Endothelial cell (in vitro differentiated cells): ENCODE results near the gene GREB1L. TPM values are rescaled to one million over a fixed set of nuclear protein-coding genes. Genes with fewer than 3 reads are reported as not detected.

Source experiments
- DNase-seq: peaks from one replicate; pipeline ENCODE4 v3.0.0; 2021; ENCODE audit warnings: low spot score
- H3K27ac Mint-ChIP-seq: one replicate; pipeline ENCODE4 v1.8.0; 2021; ENCODE audit warnings: mixed read lengths, inconsistent platforms; ENCODE audit not compliant: unreplicated experiment
- H3K27me3 Mint-ChIP-seq: one replicate; pipeline ENCODE4 v1.8.0; 2021; ENCODE audit warnings: mild to moderate bottlenecking, moderate library complexity, mixed read lengths, inconsistent platforms; ENCODE audit not compliant: unreplicated experiment
- H3K36me3 Mint-ChIP-seq: one replicate; pipeline ENCODE4 v1.8.0; 2021; ENCODE audit warnings: mild to moderate bottlenecking, low read depth, mixed read lengths, inconsistent platforms; ENCODE audit not compliant: unreplicated experiment
- H3K4me1 Mint-ChIP-seq: one replicate; pipeline ENCODE4 v1.8.0; 2021; ENCODE audit warnings: mild to moderate bottlenecking, mixed read lengths, inconsistent platforms; ENCODE audit not compliant: unreplicated experiment
- H3K4me3 Mint-ChIP-seq: one replicate; pipeline ENCODE4 v1.8.0; 2021; ENCODE audit warnings: mild to moderate bottlenecking, mixed read lengths, inconsistent platforms; ENCODE audit not compliant: unreplicated experiment
- H3K9me3 Mint-ChIP-seq: one replicate; pipeline ENCODE4 v1.8.0; 2021; ENCODE audit warnings: mixed read lengths, inconsistent platforms; ENCODE audit not compliant: unreplicated experiment
- CTCF ChIP-seq: fragments of 200-600 bp; sonication (generic); IDR thresholded peaks from one replicate; pipeline ENCODE4 v1.5.0; 2021; ENCODE audit warnings: antibody characterized with exemption; ENCODE audit not compliant: unreplicated experiment
- total RNA-seq: library from RNA; stranded (reverse); fragmentation: NEBNext Ultra II Directional; extraction: Animal tissue kit (Norgen Biotek cat#: 25700); gene quantifications from one replicate; pipeline ENCODE4 v1.2.1, GENCODE V29; 2021; ENCODE audit not compliant: unreplicated experiment

GREB1L gene
- total RNA-seq, 1 donor from 2014 or later, result 105 TPM

GRCh38 chr18:21300908-21301200 lies 58.8 kb downstream of the GREB1L start:
- DNase-seq, result no peak
- Mint-ChIP-seq H3K36me3 (peaks cover 11% of the 10 kb centered on the region), H3K4me1 (peaks cover 76% of the 10 kb centered on the region), H3K9me3 (no peaks in the 10 kb centered on the region), H3K27ac (peak overlapping the region; percentile 97), H3K4me3 (no peak overlapping the region), H3K27me3 (peaks cover 1% of the 10 kb centered on the region)
- no peak for TF ChIP-seq CTCF

GRCh38 chr18:21303445-21303844 lies 61.4 kb downstream of the GREB1L start:
- no peak for DNase-seq
- no peak for TF ChIP-seq CTCF
- H3K27me3 Mint-ChIP-seq, result peaks cover 1% of the 10 kb centered on the region
- peaks cover 7% of the 10 kb centered on the region for H3K36me3 Mint-ChIP-seq
- H3K4me3 Mint-ChIP-seq, result no peak overlapping the region
- no peaks in the 10 kb centered on the region for H3K9me3 Mint-ChIP-seq
- H3K4me1 Mint-ChIP-seq, result peaks cover 89% of the 10 kb centered on the region
- peak overlapping the region; percentile 6 for H3K27ac Mint-ChIP-seq

- H3K4me1 Mint-ChIP-seq, result peaks cover 90% of the 10 kb centered on the region
- no peak overlapping the region for H3K27ac Mint-ChIP-seq
- no peak for TF ChIP-seq CTCF
- DNase-seq, result no peak
- peaks cover 1% of the 10 kb centered on the region for H3K27me3 Mint-ChIP-seq
- H3K9me3 Mint-ChIP-seq, result no peaks in the 10 kb centered on the region
- H3K36me3 Mint-ChIP-seq, result peaks cover 12% of the 10 kb centered on the region
- H3K4me3 Mint-ChIP-seq, result no peak overlapping the region
Observed at GRCh38 chr18:21303895-21304294, 61.9 kb downstream of the GREB1L start.

GRCh38 chr18:21305621-21306020 lies 63.6 kb downstream of the GREB1L start:
- TF ChIP-seq CTCF, result no peak
- Mint-ChIP-seq H3K4me3 (peak overlapping the region; percentile 12), H3K36me3 (peaks cover 12% of the 10 kb centered on the region), H3K27me3 (peaks cover 1% of the 10 kb centered on the region), H3K27ac (peak overlapping the region; percentile 20), H3K4me1 (peaks cover 79% of the 10 kb centered on the region), H3K9me3 (no peaks in the 10 kb centered on the region)
- DNase-seq, result no peak

- Mint-ChIP-seq H3K4me1 (peaks cover 74% of the 10 kb centered on the region), H3K36me3 (peaks cover 12% of the 10 kb centered on the region), H3K9me3 (no peaks in the 10 kb centered on the region), H3K27me3 (peaks cover 1% of the 10 kb centered on the region), H3K27ac (no peak overlapping the region), H3K4me3 (no peak overlapping the region)
- TF ChIP-seq CTCF, result no peak
- no peak for DNase-seq
Observed at GRCh38 chr18:21306368-21306767, 64.3 kb downstream of the GREB1L start.
